GM11168 (cell line): Measurements from ENCODE around the gene SDF4.

Experiments
- in situ Hi-C: fragments of 300-500 bp; cut with MboI; formaldehyde crosslinking; loops from one replicate; pipeline ENCODE4 v1.12.0; 2022; ENCODE audit warnings: low sequenced_read_pairs; ENCODE audit not compliant: unreplicated experiment

The SDF4 gene

DNA sequence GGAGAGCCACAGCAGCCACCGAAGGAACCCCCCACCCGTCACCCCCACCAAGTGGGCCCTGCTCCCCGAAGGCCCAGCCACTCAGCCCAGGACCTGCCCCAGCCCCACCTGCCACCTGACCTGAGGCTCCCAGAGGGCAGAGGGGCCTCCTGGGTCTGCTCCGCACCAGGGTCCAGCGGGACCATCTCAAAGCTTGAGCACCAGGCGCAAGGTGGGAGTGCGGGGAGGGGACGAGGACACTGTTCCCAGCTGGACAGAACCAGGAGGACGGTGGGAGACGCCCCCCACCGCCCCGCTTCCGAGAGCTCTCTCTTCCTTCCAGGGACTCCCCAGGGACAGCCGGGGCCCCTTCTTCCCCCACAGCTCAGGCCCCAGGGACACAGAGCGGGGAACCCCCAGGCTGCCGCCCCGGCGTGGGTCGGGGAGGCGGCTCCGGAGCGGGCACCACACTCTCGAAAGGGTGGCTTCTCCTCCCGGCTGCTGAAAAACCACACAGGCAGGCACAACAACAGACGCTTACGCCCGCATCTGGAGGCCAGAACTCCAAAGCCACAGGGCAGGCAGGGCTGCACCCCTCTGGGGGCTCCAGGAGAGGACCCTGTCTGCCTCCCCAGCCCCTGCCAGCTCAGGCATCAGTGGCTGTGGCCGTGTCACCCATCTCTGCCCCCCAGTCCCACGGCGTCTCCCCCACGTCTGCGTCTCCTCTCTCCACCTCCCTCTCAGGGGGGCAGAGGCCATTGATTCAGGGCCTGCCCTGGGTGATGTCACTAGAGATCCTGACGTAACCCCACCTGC is 60.1 kb downstream of the SDF4 start:
- in situ Hi-C loops = no loop called here

DNA sequence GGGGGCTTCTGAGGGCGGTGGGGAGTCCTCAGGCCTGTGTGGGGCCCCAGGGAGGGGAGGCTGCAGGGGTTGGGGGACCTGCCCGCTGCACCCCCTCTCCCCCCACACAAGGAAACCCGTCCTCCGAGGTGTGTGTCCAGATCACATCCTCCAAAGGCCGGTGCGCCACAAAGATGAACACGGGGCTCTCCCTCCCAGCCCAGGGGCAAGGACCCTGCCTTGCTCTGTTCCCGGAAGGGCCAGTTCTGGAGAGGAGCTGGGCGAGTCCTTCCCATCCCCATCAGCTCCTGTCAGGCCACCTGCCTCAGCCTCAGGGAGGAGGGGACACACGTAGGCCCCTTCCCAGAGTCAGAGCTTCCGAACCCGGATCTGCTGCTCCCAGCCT is 60.6 kb downstream of the SDF4 start:
- in situ Hi-C loops = no loop called here

DNA sequence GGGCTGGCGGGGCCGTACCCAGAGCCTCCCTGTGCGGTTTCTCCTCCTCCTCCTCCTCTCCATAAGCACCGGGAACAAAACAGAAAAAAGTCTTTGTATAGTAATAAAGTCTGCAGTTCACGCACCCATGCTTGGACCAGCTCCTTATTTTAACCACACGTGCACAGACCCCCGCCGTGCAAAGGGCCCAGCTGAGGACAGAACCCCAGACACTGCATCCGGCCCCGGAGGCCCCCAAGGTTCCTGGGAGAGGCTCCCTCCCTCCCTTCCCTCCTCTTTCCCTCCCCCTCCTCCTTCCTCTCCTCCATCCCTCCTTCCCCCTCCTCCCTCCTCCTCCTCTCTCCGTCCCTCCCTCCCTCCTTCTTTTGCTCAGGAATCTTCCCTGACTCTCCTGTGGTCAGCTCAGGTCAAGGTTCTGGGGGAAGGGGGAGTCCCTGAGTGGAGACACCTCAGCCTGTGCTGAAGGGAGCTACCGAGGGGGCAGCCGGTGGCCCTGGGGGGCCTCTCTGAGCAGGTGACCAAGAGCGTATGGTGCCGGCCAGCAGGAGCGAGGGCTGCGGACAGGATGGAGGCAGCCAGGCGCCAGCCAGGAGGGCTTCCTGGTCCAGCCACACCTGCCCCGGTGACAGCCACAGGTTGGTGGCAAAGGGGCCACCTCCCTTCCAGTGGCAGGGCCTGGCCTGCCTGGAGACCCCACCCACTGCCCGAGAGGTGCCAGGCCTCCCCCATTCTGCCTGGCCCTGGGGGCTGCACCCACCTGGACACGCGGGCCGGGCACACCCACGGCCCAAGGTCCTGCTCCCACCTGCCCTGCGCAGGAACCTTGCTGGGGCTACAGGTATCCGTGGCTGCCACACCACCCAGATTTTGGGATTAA is 61.3 kb downstream of the SDF4 start:
- in situ Hi-C loops = no loop called here

DNA sequence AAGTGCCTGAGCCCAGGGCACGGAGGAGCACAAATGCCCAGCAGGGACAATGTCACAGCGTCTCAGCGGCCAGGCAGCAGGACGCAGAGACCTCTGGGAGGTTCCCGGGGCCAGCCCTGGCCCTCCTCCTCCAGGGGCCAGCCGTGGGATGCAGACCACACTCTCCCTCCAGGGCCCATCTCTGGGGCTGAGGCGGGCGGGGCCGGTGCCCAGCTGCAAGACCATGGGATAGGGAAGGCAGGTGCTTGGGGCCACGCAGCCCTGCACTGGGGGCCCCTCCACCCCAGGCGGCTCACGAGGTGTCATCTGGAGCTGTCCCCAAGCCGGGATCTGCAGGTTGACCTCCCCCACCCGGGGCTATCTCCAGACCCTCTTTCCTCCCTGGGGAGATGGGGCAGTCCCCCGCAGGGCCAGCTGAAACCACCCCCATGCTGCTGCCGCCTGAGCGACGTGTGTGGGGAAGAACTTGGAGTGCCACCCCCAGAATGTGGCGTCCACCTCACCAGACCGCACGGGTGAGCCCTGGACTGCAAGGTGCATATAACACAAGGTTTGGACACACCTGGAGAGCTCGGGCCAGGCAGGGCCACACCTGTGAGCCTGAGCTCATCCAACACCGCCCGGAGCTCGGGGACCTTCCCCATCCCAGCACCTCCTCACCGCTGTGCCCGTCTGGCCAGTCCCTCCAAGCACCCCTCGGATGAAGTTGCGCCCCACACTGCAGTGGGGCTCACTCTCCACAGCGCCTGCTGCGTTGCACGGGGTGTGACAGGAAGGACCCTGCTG is 62.2 kb downstream of the SDF4 start:
- in situ Hi-C loops = no loop called here

DNA sequence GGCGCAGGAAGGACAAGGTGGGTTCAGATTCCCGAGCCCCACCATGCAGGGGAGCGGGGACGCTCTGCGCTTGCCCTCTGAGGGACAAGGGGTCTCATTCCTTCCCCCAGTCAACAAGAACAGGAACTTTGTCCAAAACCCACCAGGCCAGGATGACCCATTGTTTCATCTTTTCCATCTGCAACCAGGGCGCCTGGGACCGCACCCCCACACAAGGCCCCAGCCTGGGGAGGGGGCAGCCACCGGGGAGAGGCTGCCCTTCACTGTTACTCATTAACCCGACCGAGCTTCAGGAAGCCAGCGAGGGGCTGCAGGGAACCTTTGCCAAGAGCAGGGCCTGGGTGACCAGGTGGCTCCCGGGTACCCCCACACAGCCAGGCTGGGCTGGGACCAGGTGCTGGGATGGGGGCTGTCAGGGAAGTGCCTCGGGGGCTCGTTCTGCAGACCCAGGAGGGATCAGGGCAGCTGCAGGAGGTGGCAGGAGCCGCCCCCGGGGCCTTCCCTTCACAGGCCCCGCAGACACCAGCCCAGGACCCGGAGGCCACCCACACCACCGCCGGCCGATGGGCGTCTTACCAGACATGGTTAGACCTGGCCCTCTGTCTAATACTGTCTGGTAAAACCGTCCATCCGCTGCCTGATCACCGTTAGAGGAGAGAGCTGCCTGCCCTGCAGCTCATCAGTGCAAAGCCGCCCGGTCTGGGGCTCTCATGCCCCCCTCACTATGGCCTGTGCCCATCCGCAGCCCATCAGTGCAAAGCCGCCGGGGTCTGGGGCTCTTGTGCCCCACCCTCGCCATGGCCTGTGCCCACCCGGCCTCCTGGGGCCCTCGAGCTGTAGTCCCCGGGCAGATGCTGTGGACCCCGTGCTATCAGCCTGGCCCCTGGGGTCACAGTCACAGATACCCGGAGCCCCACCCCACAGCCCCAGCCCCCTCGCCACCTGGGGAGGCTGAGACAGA is 63.1 kb downstream of the SDF4 start:
- in situ Hi-C loops = no loop called here

DNA sequence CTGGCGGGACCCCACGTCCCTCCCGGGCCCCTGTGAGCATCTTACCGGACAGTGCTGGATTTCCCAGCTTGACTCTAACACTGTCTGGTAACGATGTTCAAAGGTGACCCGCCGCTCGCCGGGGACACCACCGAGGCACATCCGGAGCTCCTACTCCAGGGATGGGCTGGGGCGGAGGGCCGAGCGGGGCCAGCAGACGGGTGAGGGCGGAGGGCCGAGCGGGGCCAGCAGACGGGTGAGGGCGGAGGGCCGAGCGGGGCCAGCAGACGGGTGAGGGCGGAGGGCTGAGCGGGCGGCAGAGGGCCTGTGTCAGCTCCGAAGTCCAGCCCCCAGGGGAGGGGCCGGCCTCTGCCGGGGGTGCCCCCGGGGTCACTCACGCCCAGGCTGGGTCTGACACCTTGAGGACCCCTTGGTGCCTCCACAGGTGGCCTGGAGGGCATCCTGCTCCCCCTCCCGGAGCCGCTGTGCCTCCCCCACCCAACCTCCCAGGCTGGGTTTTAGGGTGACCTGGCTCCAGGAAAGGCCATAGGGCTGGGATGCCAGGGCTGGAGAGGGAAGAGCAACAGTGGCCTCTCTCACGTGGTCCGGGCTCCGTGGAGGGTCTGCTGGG is 63.9 kb downstream of the SDF4 start:
- in situ Hi-C loops = no loop called here

DNA sequence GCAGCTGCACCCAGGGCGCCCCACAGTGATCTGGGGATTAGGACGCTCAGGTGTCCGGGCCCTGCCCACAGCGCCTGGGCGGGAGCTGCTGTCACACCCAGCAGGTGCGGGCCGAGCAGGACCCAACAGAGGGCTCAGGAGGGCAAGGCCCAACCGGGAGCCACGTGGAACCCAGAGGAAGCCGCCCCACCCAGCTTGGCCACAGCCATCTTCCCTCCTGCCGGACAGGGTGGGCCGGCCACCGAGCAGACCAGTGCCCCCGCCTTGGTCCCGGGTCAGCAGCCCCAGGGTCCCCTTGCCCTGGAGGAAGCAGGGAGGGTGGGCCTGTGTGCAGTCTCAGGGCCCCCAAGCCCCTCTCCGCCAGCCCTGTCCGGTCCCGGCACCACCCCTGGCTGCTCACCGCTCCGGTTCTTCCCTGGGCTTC is 64.4 kb downstream of the SDF4 start:
- in situ Hi-C loops = no loop called here
